OCI-LY1 (cell line): ENCODE measurements around the gene BTBD2.

Experiments
- H2AFZ ChIP-seq: fragments of 200-600 bp; sonication (generic), shearing (Covaris generic); 2 replicates; pipeline ENCODE4 v1.6.0; 2014; ENCODE audit warnings: antibody characterized with exemption, mild to moderate bottlenecking, low read length
- H3F3A ChIP-seq: fragments of 200-600 bp; sonication (generic), shearing (Covaris generic); 2 replicates; pipeline ENCODE4 v1.6.0; 2014; ENCODE audit warnings: mild to moderate bottlenecking, antibody characterized with exemption, low read length, moderate library complexity; ENCODE audit not compliant: insufficient read depth
- H3K27ac ChIP-seq: fragments of 200-600 bp; sonication (generic); 2 replicates; pipeline ENCODE4 v1.5.1; 2014; ENCODE audit warnings: low read length, mixed run types, mild to moderate bottlenecking, low read depth; ENCODE audit not compliant: poor library complexity, severe bottlenecking
- H3K27me3 ChIP-seq: fragments of 200-600 bp; sonication (generic); 2 replicates; pipeline ENCODE4 v1.6.0; 2014; ENCODE audit warnings: antibody characterized with exemption, mild to moderate bottlenecking, low read length, moderate library complexity; ENCODE audit not compliant: insufficient read depth
- H3K36me3 ChIP-seq: fragments of 200-600 bp; sonication (generic); 2 replicates; pipeline ENCODE4 v1.6.1; 2014; ENCODE audit warnings: mild to moderate bottlenecking, antibody characterized with exemption, low read length, moderate library complexity, mixed read lengths; ENCODE audit not compliant: insufficient read depth
- H3K4me1 ChIP-seq: fragments of 200-600 bp; sonication (generic); 2 replicates; pipeline ENCODE4 v1.5.1; 2014; ENCODE audit warnings: mild to moderate bottlenecking, low read length, moderate library complexity; ENCODE audit not compliant: insufficient read depth, severe bottlenecking
- H3K4me2 ChIP-seq: fragments of 200-600 bp; sonication (generic), shearing (Covaris generic); 2 replicates; pipeline ENCODE4 v1.6.1; 2014; ENCODE audit warnings: low read length
- H3K4me3 ChIP-seq: fragments of 200-600 bp; sonication (generic); 2 replicates; pipeline ENCODE4 v1.5.1; 2014; ENCODE audit warnings: low read length, low read depth, mild to moderate bottlenecking, mixed read lengths; ENCODE audit not compliant: poor library complexity, severe bottlenecking
- H3K79me2 ChIP-seq: fragments of 200-600 bp; shearing (Covaris generic); 2 replicates; pipeline ENCODE4 v1.6.1; 2016; ENCODE audit warnings: mixed run types, low read length, mixed read lengths; ENCODE audit not compliant: insufficient read depth
- H3K9ac ChIP-seq: fragments of 200-600 bp; sonication (generic), shearing (Covaris generic); 2 replicates; pipeline ENCODE4 v1.6.1; 2014; ENCODE audit warnings: mild to moderate bottlenecking, low read length, mixed read lengths
- H3K9me2 ChIP-seq: fragments of 200-600 bp; sonication (generic), shearing (Covaris generic); 2 replicates; pipeline ENCODE4 v1.6.1; 2014; ENCODE audit warnings: low read depth, mild to moderate bottlenecking, low read length, mixed read lengths
- H3K9me3 ChIP-seq: fragments of 200-600 bp; shearing (Covaris generic); 2 replicates; pipeline ENCODE4 v1.6.1; 2014; ENCODE audit warnings: low read length, mixed read lengths
- H4K20me1 ChIP-seq: fragments of 200-600 bp; sonication (generic), shearing (Covaris generic); 2 replicates; pipeline ENCODE4 v1.6.0; 2016; ENCODE audit warnings: mild to moderate bottlenecking, low read length; ENCODE audit not compliant: insufficient read depth
- CTCF ChIP-seq: fragments of 200-600 bp; sonication (generic), shearing (Covaris generic); IDR thresholded peaks from 2 replicates; pipeline ENCODE4 v1.5.1; 2017; ENCODE audit warnings: mild to moderate bottlenecking, antibody characterized with exemption, low read length, moderate library complexity, mixed read lengths
- EZH2 ChIP-seq: fragments of 200-600 bp; sonication (generic), shearing (Covaris generic); IDR thresholded peaks from 2 replicates; pipeline ENCODE4 v1.8.0; 2017; ENCODE audit warnings: borderline replicate concordance, mixed run types, mild to moderate bottlenecking, antibody characterized with exemption, low read length, moderate library complexity, mixed read lengths

The BTBD2 gene

GRCh38 chr19:1944916-1945561 lies 70.5 kb downstream of the BTBD2 start:
- Histone ChIP-seq H3K27ac (no peak overlapping the region), H4K20me1 (no peaks in the 10 kb centered on the region), H3K4me1 (peaks cover 30% of the 10 kb centered on the region), H3K9ac (no peak overlapping the region; the same call in 1 of the 2 replicates), H3K4me3 (peak overlapping the region; percentile 76), H3K9me3 (no peaks in the 10 kb centered on the region), H3K4me2 (peak overlapping the region; percentile 87), H3K9me2 (no peaks in the 10 kb centered on the region), H3K79me2 (peaks cover 50% of the 10 kb centered on the region), H2AFZ (no peak overlapping the region), H3K27me3 (no peaks in the 10 kb centered on the region), H3K36me3 (peaks cover 17% of the 10 kb centered on the region; the same call in 1 of the 2 replicates), H3F3A (peaks cover 4% of the 10 kb centered on the region; the same call in 1 of the 2 replicates)
- no peak for TF ChIP-seq CTCF

- H3K27ac ChIP-seq, result peak overlapping the region; percentile 84
- H3K36me3 ChIP-seq, result peaks cover 12% of the 10 kb centered on the region; the same call in 1 of the 2 replicates
- no peaks in the 10 kb centered on the region for H4K20me1 ChIP-seq
- H3F3A ChIP-seq, result peaks cover 4% of the 10 kb centered on the region; the same call in 1 of the 2 replicates
- no peaks in the 10 kb centered on the region for H3K9me2 ChIP-seq
- peak overlapping the region; percentile 76 for H3K4me3 ChIP-seq
- H2AFZ ChIP-seq, result no peak overlapping the region
- H3K27me3 ChIP-seq, result no peaks in the 10 kb centered on the region
- H3K4me1 ChIP-seq, result peaks cover 34% of the 10 kb centered on the region
- no peak for TF ChIP-seq EZH2
- TF ChIP-seq CTCF, result no peak
- H3K79me2 ChIP-seq, result peaks cover 48% of the 10 kb centered on the region
- H3K9me3 ChIP-seq, result no peaks in the 10 kb centered on the region
- H3K9ac ChIP-seq, result peak overlapping the region; percentile 70
- peak overlapping the region; percentile 87 for H3K4me2 ChIP-seq
Measured at GRCh38 chr19:1944088-1944915, 71.2 kb downstream of the BTBD2 start.

- peaks cover 4% of the 10 kb centered on the region; the same call in 1 of the 2 replicates for H3F3A ChIP-seq
- no peaks in the 10 kb centered on the region for H3K9me3 ChIP-seq
- peaks cover 41% of the 10 kb centered on the region for H3K79me2 ChIP-seq
- peak overlapping the region; percentile 70 for H3K9ac ChIP-seq
- TF ChIP-seq CTCF (peak; percentile 10; the same call in 1 of the 2 replicates), EZH2 (no peak)
- no peaks in the 10 kb centered on the region for H4K20me1 ChIP-seq
- no peaks in the 10 kb centered on the region for H3K9me2 ChIP-seq
- H3K27ac ChIP-seq, result peak overlapping the region; percentile 84
- H3K4me2 ChIP-seq, result peak overlapping the region; percentile 87
- no peaks in the 10 kb centered on the region for H3K27me3 ChIP-seq
- peak overlapping the region; percentile 76 for H3K4me3 ChIP-seq
- peaks cover 34% of the 10 kb centered on the region for H3K4me1 ChIP-seq
- peaks cover 6% of the 10 kb centered on the region; the same call in 1 of the 2 replicates for H3K36me3 ChIP-seq
- H2AFZ ChIP-seq, result no peak overlapping the region
Measured at GRCh38 chr19:1943661-1944087, 71.8 kb downstream of the BTBD2 start.
